HG02970 (cell line): ENCODE measurements around the gene EMP1.

Experiments
- ATAC-seq: cut with Tn5 transposase; IDR thresholded peaks from one replicate; pipeline ENCODE4 v1.9.1; 2021; ENCODE audit warnings: mild to moderate bottlenecking, moderate library complexity, moderate number of reproducible peaks; ENCODE audit not compliant: unreplicated experiment, low FRiP score

EMP1 gene

DNA sequence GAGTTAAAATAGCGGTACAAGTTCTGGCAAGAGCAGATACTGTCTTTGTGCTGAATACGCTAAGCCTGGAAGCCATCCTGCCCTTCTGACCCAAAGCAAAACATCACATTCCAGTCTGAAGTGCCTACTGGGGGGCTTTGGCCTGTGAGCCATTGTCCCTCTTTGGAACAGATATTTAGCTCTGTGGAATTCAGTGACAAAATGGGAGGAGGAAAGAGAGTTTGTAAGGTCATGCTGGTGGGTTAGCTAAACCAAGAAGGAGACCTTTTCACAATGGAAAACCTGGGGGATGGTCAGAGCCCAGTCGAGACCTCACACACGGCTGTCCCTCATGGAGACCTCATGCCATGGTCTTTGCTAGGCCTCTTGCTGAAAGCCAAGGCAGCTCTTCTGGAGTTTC is 18.5 kb downstream of the EMP1 start:
- ATAC-seq, result no peak

DNA sequence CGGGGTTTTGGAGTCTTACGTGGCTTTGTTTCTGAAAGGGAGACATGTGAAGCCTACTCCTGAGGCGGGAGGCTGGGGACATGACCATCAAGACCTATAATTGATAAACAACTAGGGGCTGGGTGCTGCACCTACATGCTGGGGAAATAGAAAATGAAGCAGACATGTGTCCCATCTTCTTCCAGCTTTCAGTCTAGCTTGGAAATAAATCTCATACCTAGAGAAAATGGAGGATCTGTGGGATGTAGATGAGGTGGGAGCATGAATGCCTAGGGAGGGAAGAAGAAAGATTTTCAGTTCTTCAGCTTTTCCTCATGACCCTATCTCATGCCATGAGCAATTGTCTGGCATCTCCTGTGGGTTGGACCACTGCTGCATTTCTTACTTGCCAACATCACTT is 22.1 kb downstream of the EMP1 start:
- ATAC-seq, result no peak

DNA sequence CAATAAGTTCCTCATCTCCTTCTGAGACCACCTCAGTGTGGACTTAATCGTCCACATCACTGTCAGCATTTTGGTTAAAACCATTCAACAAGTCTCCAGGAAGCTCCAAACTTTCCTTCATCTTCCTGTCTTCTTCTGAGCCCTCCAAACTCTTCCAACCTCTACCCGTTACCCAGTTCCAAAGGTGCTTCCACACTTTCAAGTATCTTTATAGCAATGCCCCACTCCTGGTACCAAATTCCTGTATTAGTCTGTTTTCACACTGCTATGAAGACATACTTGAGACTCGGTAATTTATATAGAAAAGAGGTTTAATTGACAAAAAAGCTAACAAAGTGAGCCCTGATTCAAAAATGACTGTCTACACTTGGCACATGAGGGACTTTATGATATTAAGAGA is 22.8 kb downstream of the EMP1 start:
- no peak for ATAC-seq

GRCh38 chr12:13220838-13221237 is 24.3 kb downstream of the EMP1 start:
- ATAC-seq, result no peak

DNA sequence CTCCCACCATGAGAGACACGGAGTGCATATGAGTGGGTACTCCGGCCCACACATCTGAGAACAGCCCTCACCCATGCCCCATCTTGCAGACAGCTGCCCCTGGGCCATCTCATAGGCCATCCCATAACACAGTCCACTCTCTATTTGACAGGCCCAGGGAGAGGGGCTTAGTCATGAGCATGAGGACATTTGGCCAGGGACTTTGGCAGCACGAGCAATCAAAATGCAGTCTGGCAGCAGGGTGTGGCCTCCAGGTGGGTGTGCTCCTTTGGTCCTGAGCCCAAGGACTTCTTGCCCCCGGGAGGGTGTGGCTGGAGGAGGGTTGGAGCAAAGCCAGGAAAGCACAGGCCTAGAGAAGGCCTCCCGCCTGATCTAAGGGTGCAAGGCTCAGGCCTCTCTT is 25.6 kb downstream of the EMP1 start:
- no peak for ATAC-seq

DNA sequence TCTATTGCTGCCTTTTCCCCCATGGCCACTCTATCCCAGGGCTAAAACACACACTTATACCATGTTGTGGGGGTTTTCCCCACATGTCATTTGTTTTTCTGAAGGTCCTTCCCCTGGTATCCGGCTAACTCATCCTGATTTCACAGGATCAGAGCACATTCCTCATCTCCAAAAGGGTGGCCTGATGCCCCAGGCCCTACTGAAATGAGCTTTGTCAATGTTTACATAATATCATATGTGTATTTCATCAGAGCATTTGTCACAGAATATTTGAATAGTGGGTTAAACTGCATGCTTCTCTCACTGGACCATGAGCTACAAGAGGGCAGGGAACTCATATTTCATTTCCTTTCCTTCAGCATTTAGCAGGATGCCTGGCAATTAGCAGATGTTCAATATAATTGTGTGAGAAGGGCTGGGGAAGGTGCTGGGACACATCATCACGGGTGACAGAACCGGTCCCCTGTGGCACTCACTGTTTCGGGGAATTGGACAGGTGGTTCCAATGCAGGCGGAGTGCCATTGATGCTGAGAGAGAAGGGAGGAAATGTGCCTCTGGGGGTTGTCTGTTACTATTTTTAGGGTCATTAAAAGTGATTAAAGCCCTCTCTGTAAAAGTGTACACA is 26.8 kb downstream of the EMP1 start:
- no peak for ATAC-seq

DNA sequence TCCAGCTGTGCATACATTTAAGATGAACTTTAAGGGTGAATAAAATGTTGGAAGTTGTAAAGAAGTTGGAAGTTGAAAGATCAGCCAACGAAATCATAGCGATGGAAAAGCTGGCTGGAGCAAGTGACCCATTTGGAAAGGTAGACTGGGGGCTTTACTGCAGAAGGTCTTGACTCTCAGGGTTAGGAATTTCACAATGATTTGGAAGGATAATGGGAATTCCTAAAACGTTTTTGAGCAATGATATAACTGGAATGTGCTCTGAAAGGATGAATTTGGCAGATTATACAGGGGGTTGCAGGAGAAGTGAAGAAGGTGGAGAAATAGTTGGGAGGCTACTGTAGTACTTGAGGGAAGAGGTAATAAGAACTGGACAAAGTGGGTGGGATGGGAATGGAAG is 27.4 kb downstream of the EMP1 start:
- no peak for ATAC-seq

DNA sequence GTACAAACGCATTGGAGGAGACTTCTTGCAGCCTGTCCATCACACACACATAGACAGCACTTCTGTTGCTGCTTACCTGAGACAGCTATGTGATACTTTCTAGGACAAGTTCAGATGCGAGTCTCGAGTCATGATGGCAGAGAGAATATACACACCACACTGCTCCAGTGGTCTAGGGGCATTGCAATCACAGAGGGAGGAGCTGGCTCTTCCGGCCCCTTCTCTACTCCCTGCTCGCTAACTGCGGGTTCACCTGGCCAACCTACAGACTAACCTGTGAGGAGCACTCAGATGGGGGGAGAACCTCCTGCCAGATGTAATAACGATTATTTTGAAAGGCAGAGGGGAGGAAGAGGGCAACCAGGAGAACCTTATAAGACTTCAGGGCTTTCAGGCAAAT is 30.7 kb downstream of the EMP1 start:
- ATAC-seq, result no peak

- ATAC-seq, result no peak
Measured at GRCh38 chr12:13228579-13228978, 32.1 kb downstream of the EMP1 start.

DNA sequence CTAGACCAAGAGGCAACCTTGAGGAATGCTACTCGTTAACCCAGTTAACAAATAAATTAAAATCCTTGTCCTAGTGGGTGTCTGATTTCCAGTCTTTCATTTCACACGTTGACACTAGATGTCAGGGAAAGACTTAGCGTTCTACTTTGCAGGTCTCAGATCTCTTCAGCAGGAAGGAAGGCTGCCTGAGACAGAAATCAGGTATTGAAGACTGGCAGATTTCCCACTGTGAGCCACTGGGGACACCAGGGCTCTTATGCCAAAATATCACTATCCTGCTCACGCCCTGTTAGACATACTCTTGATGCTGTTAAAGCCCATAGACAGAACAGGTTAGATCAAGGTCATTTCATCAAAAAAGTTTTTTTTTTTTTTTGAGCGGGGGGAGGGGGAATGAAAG is 33.0 kb downstream of the EMP1 start:
- no peak for ATAC-seq

- ATAC-seq, result no peak
Measured at GRCh38 chr12:13230500-13230899, 34.0 kb downstream of the EMP1 start.

- ATAC-seq, result no peak
Measured at GRCh38 chr12:13233830-13234641, 37.5 kb downstream of the EMP1 start.

- no peak for ATAC-seq
Measured at GRCh38 chr12:13238204-13238603, 41.7 kb downstream of the EMP1 start.

DNA sequence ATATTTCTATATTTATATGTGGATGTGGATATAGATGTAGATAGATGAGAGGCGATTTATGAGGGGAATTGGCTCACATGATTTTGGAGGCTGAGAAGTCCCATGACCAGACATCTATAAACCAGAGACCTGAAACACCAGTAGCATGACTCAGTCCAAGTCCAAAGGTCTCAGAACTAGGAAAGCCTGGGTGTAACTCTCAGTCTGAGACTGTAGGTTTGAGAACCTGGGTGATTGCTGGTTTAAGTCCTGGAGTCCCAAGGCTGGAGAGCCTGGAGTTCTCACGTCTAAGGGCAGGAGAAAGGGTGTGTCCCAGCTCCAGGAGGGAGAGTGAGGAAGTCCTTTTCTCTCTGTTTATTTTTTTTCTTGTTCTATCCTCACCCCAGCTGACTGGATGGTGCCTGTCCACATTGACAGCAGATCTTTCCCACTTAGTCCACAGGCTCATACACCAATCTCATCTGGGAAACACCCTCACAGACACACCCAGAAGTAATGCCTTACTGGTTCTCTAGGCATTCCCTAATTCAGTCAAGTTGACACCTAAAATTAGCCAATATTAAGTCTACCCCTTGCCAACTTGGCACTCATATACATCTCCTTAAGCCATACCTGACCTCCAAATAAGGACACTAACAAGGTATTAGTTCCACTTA is 45.4 kb downstream of the EMP1 start:
- ATAC-seq, result no peak

- ATAC-seq, result no peak
Measured at GRCh38 chr12:13242936-13243335, 46.4 kb downstream of the EMP1 start.

GRCh38 chr12:13243516-13244070 is 47.1 kb downstream of the EMP1 start:
- ATAC-seq, result no peak

- ATAC-seq, result no peak
Measured at GRCh38 chr12:13247596-13247995, 51.1 kb downstream of the EMP1 start.

- no peak for ATAC-seq
Measured at GRCh38 chr12:13248964-13249363, 52.4 kb downstream of the EMP1 start.

- no peak for ATAC-seq
Measured at GRCh38 chr12:13250416-13250815, 53.9 kb downstream of the EMP1 start.

GRCh38 chr12:13251521-13251920 is 55.0 kb downstream of the EMP1 start:
- ATAC-seq, result no peak

DNA sequence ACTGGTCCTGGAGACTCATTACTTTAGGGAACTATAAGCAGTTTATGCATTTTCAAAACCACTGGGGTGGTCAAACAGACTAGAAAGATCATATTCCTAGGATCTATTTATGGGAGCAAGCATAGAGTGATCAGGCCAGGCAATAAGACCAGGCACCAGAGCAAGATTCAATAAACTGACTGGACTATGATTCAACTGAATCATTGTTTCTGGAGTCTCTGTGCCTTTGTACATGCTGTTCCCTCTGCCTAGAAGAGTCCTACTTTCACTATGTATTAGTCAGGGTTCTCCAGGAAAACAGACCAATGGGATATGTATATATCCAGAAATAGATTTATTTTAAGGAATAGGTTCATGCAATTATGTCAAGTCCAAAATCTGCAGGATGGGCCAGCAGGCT is 55.5 kb downstream of the EMP1 start:
- no peak for ATAC-seq
